Heart left ventricle (tissue), 13 donors: ENCODE measurements around the gene FANCE.

Source experiments
- POLR2A ChIP-seq, 2 donors: fragments of 450-650 bp; IDR thresholded peaks; one replicate each; pipeline ENCODE4 v1.6.1; 2017; ENCODE audit warnings: antibody characterized with exemption in 2 of 2, mild to moderate bottlenecking in 2 of 2, moderate library complexity in 2 of 2
- TF ChIP-seq, protein P1 (sequence below), 12 donors: fragments of 200-600 bp; sonication (generic) in 4 of 12; IDR thresholded peaks; one replicate each; pipeline versions ENCODE4 v1.5.0 to v1.8.0; 2018 to 2022; ENCODE audit warnings: antibody characterized with exemption in 12 of 12, mild to moderate bottlenecking in 5 of 12
- donor health status: ischemic (EF 13 %, LVEDD 7.1; RV severe dilation, severe dysfunction).
- donor health status: DM: no; HTN: yes; CAD: no.
- donor health status: DM: no; HTN: no; CAD: no.
- donor health status: ischemic (EF 25% LVEDD 6.9; RV normal size, moderate dysfunction).
- donor health status: ischemic (EF 25% LVEDD 5.7; RV mildly dilated, moderate dysfunction).
- donor health status: ischemic (EF 35%, LVEDD 5.7; RV mildly dilated, moderate dysfunction).
- donor health status: nonischemic (EF 11% LVEDD 7.7; RV severe dilation, severe dysfunction).
- donor health status: DM: yes; HTN: yes; CAD: no.
- donor health status: PGD.
- donor health status: ischemic (EF 29% LVEDD 5.4; RV normal size, mild dysfunction).
- donor health status: nonischemic (EF 23%, LVEDD 6.1; RV moderate dilation, normal function).

DNA sequence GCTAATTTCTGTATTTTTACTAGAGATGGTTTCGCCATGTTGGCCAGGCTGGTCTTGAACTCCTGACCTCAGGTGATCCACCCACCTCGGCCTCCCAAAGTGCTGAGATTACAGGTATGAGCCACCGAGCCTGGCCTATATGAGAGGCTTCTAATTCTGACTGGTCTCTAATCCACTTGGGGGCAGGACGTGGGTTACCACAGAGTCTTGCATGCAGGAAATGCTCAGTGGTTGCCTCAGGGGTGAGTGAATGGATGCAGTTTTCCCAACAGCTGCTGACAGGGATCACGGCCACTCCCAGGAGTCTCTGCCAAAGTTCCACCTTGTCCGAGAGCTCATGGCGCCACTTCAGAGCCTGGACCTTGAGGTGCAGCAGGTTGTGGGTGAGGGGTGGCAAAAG is 6.4 kb upstream of the FANCE start:
- no peak for TF ChIP-seq POLR2A (IDR thresholded peaks at IDR 0.05)
- TF ChIP-seq, protein P1, sequence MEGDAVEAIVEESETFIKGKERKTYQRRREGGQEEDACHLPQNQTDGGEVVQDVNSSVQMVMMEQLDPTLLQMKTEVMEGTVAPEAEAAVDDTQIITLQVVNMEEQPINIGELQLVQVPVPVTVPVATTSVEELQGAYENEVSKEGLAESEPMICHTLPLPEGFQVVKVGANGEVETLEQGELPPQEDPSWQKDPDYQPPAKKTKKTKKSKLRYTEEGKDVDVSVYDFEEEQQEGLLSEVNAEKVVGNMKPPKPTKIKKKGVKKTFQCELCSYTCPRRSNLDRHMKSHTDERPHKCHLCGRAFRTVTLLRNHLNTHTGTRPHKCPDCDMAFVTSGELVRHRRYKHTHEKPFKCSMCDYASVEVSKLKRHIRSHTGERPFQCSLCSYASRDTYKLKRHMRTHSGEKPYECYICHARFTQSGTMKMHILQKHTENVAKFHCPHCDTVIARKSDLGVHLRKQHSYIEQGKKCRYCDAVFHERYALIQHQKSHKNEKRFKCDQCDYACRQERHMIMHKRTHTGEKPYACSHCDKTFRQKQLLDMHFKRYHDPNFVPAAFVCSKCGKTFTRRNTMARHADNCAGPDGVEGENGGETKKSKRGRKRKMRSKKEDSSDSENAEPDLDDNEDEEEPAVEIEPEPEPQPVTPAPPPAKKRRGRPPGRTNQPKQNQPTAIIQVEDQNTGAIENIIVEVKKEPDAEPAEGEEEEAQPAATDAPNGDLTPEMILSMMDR (IDR thresholded peaks at IDR 0.05): no peak
